Activated naive CD4-positive, alpha-beta T cell treated with anti-CD3 and anti-CD28 coated beads for 36 hours (primary cell): Measurements from ENCODE around the gene TACO1. TPM values are rescaled to one million over a fixed set of nuclear protein-coding genes. Genes with fewer than 3 reads are reported as not detected.

ENCODE experiments used
- CTCF ChIA-PET: fragments of 350-600 bp; sonication (Branson Sonifier 250); formaldehyde crosslinking; loops from one replicate; lab custom pipeline; 2021; ENCODE audit warnings: antibody characterized with exemption; lab: Charles Lee
- DNase-seq: peaks from one replicate; pipeline ENCODE4 v3.0.0-alpha.2; 2020
- H3K27ac Mint-ChIP-seq: one replicate; pipeline ENCODE4 v1.8.0; 2021; ENCODE audit warnings: mild to moderate bottlenecking, mixed read lengths
- H3K27me3 Mint-ChIP-seq: one replicate; pipeline ENCODE4 v1.8.0; 2021; ENCODE audit warnings: low read depth, mixed read lengths
- H3K36me3 Mint-ChIP-seq: one replicate; pipeline ENCODE4 v1.8.0; 2021; ENCODE audit warnings: low read depth, mixed read lengths
- H3K4me1 Mint-ChIP-seq: one replicate; pipeline ENCODE4 v1.8.0; 2021; ENCODE audit warnings: low read depth, mixed read lengths
- H3K4me3 Mint-ChIP-seq: one replicate; pipeline ENCODE4 v1.8.0; 2021; ENCODE audit warnings: mild to moderate bottlenecking, moderate library complexity, mixed read lengths
- H3K9me3 Mint-ChIP-seq: one replicate; pipeline ENCODE4 v1.8.0; 2021; ENCODE audit warnings: mixed read lengths
- intact Hi-C: fragments of 100-400 bp; cut with micrococcal nuclease; formaldehyde crosslinking; loops from one replicate; pipeline ENCODE4 v1.15.1; 2023
- total RNA-seq, 2 experiments: library from RNA; stranded (reverse); gene quantifications; one replicate each; pipeline ENCODE4 v1.2.3, GENCODE V29; 2021

TACO1 gene
- total RNA-seq, 2 experiments from 2014 or later: 27.6 to 28.9 TPM

GRCh38 chr17:63641692-63642448 lies 41.2 kb downstream of the TACO1 start:
- Mint-ChIP-seq H3K36me3 (peaks cover 6% of the 10 kb centered on the region), H3K4me1 (peaks cover 22% of the 10 kb centered on the region), H3K9me3 (no peaks in the 10 kb centered on the region), H3K27ac (no peak overlapping the region), H3K4me3 (no peak overlapping the region), H3K27me3 (no peaks in the 10 kb centered on the region)
- DNase-seq: no peak
- intact Hi-C loops: no loop called here
- CTCF ChIA-PET: interaction anchor here (0.6 to 0.9 kb wide), 2 partner anchors 9 to 1010 kb away, joined by 4 to 6 read pairs; no protein-coding TSS in a partner anchor

- no peak overlapping the region for H3K27ac Mint-ChIP-seq
- CTCF ChIA-PET: interaction anchor here (0.6 kb wide), 1 partner anchor 17 kb away, joined by 3 read pairs; no protein-coding TSS in a partner anchor
- H3K4me3 Mint-ChIP-seq: no peak overlapping the region
- intact Hi-C loops: no loop called here
- H3K9me3 Mint-ChIP-seq: no peaks in the 10 kb centered on the region
- peaks cover 13% of the 10 kb centered on the region for H3K4me1 Mint-ChIP-seq
- no peak for DNase-seq
- H3K27me3 Mint-ChIP-seq: no peaks in the 10 kb centered on the region
- peaks cover 13% of the 10 kb centered on the region for H3K36me3 Mint-ChIP-seq
Measured at GRCh38 chr17:63644846-63645245, 44.2 kb downstream of the TACO1 start.

- no peak for DNase-seq
- intact Hi-C loops: no loop called here
- no peaks in the 10 kb centered on the region for H3K9me3 Mint-ChIP-seq
- peak overlapping the region; percentile 20 for H3K27ac Mint-ChIP-seq
- H3K4me1 Mint-ChIP-seq: peaks cover 12% of the 10 kb centered on the region
- H3K4me3 Mint-ChIP-seq: no peak overlapping the region
- H3K27me3 Mint-ChIP-seq: no peaks in the 10 kb centered on the region
- H3K36me3 Mint-ChIP-seq: peaks cover 14% of the 10 kb centered on the region
- CTCF ChIA-PET: interaction anchor here (0.6 to 1.0 kb wide), 2 partner anchors 51 to 221 kb away, joined by 3 read pairs; no protein-coding TSS in a partner anchor
Measured at GRCh38 chr17:63645775-63646487, 45.2 kb downstream of the TACO1 start.

GRCh38 chr17:63646488-63646806 lies 45.8 kb downstream of the TACO1 start:
- Mint-ChIP-seq H3K4me1 (peaks cover 12% of the 10 kb centered on the region), H3K27me3 (no peaks in the 10 kb centered on the region), H3K36me3 (peaks cover 15% of the 10 kb centered on the region), H3K9me3 (no peaks in the 10 kb centered on the region), H3K27ac (peak overlapping the region; percentile 20), H3K4me3 (no peak overlapping the region)
- intact Hi-C loops: no loop called here
- DNase-seq: no peak
- CTCF ChIA-PET: interaction anchor here (0.6 to 1.0 kb wide), 2 partner anchors 50 to 221 kb away, joined by 3 read pairs; no protein-coding TSS in a partner anchor

- Mint-ChIP-seq H3K4me3 (no peak overlapping the region), H3K27me3 (no peaks in the 10 kb centered on the region), H3K4me1 (peaks cover 12% of the 10 kb centered on the region), H3K9me3 (no peaks in the 10 kb centered on the region), H3K27ac (no peak overlapping the region), H3K36me3 (peaks cover 16% of the 10 kb centered on the region)
- no peak for DNase-seq
- CTCF ChIA-PET: no interaction called here
- intact Hi-C loops: no loop called here
Measured at GRCh38 chr17:63647065-63647725, 46.5 kb downstream of the TACO1 start.

- Mint-ChIP-seq H3K36me3 (peaks cover 19% of the 10 kb centered on the region), H3K4me3 (no peak overlapping the region), H3K27ac (no peak overlapping the region), H3K27me3 (no peaks in the 10 kb centered on the region), H3K9me3 (no peaks in the 10 kb centered on the region), H3K4me1 (peaks cover 12% of the 10 kb centered on the region)
- no peak for DNase-seq
- CTCF ChIA-PET: interaction anchor here (0.6 kb wide), 1 partner anchor 658 kb away, joined by 3 read pairs; no protein-coding TSS in a partner anchor
- intact Hi-C loops: no loop called here
Measured at GRCh38 chr17:63647936-63648335, 47.2 kb downstream of the TACO1 start.

GRCh38 chr17:63649813-63650212 lies 49.1 kb downstream of the TACO1 start:
- intact Hi-C loops: no loop called here
- no peaks in the 10 kb centered on the region for H3K9me3 Mint-ChIP-seq
- H3K4me3 Mint-ChIP-seq: no peak overlapping the region
- peaks cover 12% of the 10 kb centered on the region for H3K4me1 Mint-ChIP-seq
- peaks cover 22% of the 10 kb centered on the region for H3K36me3 Mint-ChIP-seq
- no peaks in the 10 kb centered on the region for H3K27me3 Mint-ChIP-seq
- no peak for DNase-seq
- CTCF ChIA-PET: interaction anchor here (0.7 kb wide), 1 partner anchor 212 kb away, joined by 3 read pairs; no protein-coding TSS in a partner anchor
- no peak overlapping the region for H3K27ac Mint-ChIP-seq

GRCh38 chr17:63652106-63652505 lies 51.4 kb downstream of the TACO1 start:
- Mint-ChIP-seq H3K36me3 (peaks cover 17% of the 10 kb centered on the region), H3K9me3 (no peaks in the 10 kb centered on the region), H3K4me3 (no peak overlapping the region), H3K4me1 (peaks cover 5% of the 10 kb centered on the region), H3K27ac (no peak overlapping the region), H3K27me3 (no peaks in the 10 kb centered on the region)
- CTCF ChIA-PET: interaction anchor here (0.5 kb wide), 1 partner anchor 103 kb away, joined by 6 read pairs; no protein-coding TSS in a partner anchor
- DNase-seq: no peak
- intact Hi-C loops: no loop called here

GRCh38 chr17:63653050-63653449 lies 52.4 kb downstream of the TACO1 start:
- Mint-ChIP-seq H3K4me3 (no peak overlapping the region), H3K27ac (no peak overlapping the region), H3K27me3 (no peaks in the 10 kb centered on the region), H3K36me3 (peaks cover 13% of the 10 kb centered on the region), H3K9me3 (no peaks in the 10 kb centered on the region), H3K4me1 (peaks cover 5% of the 10 kb centered on the region)
- CTCF ChIA-PET: no interaction called here
- intact Hi-C loops: no loop called here
- DNase-seq: no peak

GRCh38 chr17:63657786-63658185 lies 57.1 kb downstream of the TACO1 start:
- CTCF ChIA-PET: interaction anchor here (0.5 to 1.3 kb wide), 3 partner anchors 11 to 916 kb away, joined by 3 to 6 read pairs (median 4); no protein-coding TSS in a partner anchor
- no peaks in the 10 kb centered on the region for H3K9me3 Mint-ChIP-seq
- H3K36me3 Mint-ChIP-seq: peaks cover 8% of the 10 kb centered on the region
- H3K4me1 Mint-ChIP-seq: peaks cover 2% of the 10 kb centered on the region
- no peak for DNase-seq
- no peak overlapping the region for H3K4me3 Mint-ChIP-seq
- intact Hi-C loops: no loop called here
- no peak overlapping the region for H3K27ac Mint-ChIP-seq
- H3K27me3 Mint-ChIP-seq: no peaks in the 10 kb centered on the region
